Putamen (tissue), 1 donor: Measurements from ENCODE around the gene IFNL2.
"Not testable (repeated sequence)": the region's sequence is repeated elsewhere in the genome, so short reads cannot be mapped to it uniquely, and the experiment has no call there.

ENCODE experiments used
- DNase-seq: peaks from one replicate; pipeline ENCODE4 v3.0.0-alpha.2; 2016; ENCODE audit warnings: low spot score

The IFNL2 gene

DNA sequence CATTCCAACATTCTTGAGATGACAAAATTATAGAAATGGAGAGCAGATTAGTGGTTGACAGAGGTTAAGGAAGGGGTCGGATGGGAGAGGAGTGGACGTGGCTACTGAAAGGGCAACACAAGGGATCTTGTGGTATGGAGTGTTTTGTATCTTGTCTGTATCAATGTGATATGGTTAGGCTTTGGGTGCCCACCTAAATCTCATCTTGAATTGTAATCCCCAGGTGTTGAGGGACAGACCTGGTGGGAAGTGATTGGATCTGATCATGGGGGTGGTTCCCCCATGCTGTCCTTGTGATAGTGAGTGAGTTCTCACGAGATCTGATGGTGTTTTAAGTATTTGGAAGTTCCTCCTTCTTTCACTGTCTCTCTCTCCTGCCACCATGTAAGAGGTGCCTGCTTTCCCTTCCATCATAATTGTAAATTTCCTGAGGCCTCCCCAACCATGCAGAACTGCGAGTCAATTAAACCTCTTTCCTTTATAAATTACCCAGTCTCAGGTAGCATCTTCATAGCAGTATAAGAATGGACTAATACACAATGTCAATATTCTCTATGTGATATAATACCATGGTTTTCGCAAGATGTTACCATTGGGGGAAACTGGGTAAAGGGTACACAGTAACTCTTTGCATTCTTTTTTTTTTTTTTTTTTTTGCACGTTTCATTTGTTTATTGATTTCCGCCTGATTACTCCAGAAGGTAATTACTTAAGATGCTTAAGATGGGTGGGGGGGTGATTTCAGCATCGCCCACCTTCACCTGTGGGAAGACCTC lies 14.6 kb upstream of the IFNL2 start:
- no peak for DNase-seq

GRCh38 chr19:39254531-39255345 lies 13.5 kb upstream of the IFNL2 start:
- no peak for DNase-seq

DNA sequence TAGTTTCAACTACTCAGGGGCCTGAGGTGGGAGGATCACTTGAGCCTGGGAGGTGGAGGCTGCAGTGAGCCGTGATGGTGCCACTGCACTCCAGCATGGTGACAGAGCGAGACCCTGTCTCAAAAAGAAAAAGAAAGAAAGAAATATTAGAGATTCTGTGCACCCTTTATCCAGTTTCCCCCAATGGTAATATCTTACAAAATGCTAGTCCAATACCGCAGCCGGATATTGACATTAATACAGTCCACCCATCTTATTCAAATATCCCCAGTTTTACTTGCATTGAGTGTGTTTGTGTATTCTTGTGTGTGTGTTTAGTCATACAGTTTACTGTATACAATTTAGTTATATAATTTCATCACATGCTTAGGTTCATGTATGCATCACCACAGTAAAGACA lies 11.0 kb upstream of the IFNL2 start:
- DNase-seq = no peak

GRCh38 chr19:39261704-39262103 lies 6.5 kb upstream of the IFNL2 start:
- DNase-seq = no peak

DNA sequence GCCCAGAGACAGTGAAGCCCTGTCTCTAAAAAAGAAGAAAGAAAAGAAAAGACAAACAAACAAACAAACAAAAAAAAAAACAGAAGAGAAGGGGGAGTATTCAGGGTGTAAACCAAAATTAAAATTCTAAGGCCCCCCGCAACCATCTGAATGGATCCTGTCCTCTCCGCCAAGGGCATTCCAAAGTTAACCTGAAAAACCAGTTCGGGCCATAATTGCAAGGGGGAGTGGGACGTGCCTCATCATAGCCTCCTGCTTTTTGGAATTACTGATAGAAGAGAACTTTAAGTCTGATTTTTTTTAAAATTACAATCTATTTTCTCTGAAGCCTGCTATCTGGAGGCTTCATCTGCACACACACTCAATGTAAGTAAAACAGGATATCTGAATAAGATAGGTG lies 5.7 kb upstream of the IFNL2 start:
- no peak for DNase-seq

DNA sequence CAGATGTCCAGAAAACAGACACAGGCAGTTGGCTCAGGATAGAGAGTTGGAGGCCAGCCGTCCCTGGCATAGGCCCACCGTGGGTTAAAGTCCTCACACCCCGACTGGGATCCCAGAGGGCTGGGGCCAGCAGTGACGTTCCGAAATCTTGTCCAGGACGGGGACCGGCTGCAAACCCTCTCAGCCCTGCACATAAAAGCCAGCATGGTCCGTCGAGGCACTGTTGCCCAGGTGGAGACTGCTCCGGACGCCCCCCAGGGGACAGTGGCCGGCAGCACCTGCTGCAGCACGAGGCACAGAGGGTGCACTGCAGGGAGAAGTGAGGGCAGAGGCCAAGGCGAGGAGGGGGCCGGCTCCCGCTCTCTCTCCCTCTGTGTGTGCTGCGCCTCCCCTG lies 4.3 kb upstream of the IFNL2 start:
- no peak for DNase-seq

GRCh38 chr19:39264306-39265290 lies 3.6 kb upstream of the IFNL2 start:
- DNase-seq = no peak

GRCh38 chr19:39265321-39265916 lies 2.8 kb upstream of the IFNL2 start:
- DNase-seq = no peak

GRCh38 chr19:39268531-39269223 lies 481 bp downstream of the IFNL2 start:
- not testable (repeated sequence) for DNase-seq

DNA sequence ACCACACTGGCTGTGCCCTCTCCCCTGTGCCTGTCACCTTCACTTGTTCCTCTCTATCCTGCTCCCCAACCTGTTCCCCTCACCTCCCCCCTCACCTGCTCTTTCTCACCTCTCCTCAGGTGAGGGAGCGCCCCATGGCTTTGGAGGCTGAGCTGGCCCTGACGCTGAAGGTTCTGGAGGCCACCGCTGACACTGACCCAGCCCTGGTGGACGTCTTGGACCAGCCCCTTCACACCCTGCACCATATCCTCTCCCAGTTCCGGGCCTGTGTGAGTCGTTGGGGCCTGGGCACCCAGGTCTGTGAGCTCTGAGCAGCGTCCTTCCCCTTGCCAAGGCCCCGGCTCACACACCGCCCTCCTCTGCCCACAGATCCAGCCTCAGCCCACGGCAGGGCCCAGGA lies 1.2 kb downstream of the IFNL2 start:
- not testable (repeated sequence) for DNase-seq

DNA sequence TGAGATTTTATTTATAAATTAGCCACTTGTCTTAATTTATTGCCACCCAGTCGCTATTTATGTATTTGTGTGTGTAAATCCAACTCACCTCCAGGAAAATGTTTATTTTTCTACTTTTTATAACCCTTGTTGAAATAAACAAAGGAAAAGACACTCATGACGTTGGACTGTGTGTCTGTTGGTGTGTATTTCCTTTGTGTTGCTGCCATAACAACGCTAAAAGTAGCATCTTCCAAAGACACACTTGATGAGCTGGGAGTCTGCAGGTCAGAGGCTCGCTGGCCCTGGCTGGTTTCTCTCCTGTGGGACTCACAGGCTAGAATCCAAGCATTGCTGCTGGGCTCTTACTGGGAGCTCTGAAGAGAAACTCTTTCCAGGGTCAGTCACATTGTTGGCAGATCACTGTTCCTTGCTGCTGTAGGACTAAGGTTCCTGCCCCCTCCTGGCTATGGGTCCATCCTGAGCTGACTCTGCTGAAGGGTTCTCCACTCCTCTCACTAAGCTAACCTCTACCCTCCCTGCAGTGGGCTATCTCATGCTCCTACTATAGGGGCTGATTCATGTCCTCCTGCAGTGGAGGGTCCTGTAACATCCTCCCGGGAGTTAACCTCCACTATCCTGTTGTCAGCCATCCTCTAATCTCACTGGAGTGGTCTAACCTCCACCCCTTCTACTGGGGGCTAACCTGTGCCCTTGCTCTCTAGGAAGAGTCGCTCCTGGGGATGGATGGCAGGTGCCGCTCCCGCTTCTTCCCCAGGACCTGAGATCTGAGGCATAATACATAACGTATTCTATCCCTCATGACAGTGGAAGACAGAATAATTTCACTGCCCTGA lies 2.1 kb downstream of the IFNL2 start:
- no peak for DNase-seq

DNA sequence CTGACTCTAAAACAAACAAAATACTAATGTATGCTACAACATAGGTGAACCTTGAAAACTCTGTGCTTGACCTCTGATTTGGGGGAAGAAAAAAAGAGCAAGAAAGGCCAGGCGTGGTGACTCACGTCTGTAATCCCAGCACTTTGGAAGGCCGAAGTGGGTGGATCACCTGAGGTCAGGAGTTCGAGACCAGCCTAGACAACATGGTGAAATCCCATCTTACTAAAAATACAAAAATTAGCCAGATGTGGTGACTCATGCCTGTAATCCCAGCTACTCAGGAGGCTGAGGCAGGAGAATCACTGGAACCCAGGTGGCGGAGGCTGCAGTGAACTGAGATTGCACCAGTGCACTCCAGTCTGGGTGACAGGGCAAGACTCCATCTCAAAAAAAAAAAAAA lies 5.7 kb downstream of the IFNL2 start:
- DNase-seq = not testable (repeated sequence)

- no peak for DNase-seq
Measured at GRCh38 chr19:39275578-39275977, 7.4 kb downstream of the IFNL2 start.

DNA sequence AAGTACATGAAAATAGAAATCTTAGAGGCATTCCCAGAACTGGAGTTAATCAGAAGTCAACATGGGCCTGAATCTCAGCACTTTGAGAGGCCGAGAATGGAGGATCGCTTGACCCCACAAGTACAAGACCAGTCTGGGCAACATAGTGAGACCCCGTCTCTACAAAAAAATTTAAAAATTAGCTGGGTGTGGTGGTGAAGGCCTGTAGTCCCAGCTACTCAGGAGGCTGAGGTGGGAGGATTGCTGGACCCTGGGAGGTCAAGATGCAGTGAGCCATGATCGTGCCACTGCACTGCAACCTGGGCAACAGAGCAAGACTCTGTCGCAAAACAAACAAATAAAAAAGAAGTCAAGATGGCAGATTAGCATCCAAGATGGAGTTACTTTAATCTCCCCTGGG lies 8.5 kb downstream of the IFNL2 start:
- no peak for DNase-seq

GRCh38 chr19:39277598-39277997 lies 9.4 kb downstream of the IFNL2 start:
- no peak for DNase-seq

- no peak for DNase-seq
Measured at GRCh38 chr19:39282021-39282420, 13.8 kb downstream of the IFNL2 start.

GRCh38 chr19:39284032-39284431 lies 15.8 kb downstream of the IFNL2 start:
- DNase-seq = no peak

GRCh38 chr19:39293394-39293793 lies 25.2 kb downstream of the IFNL2 start:
- DNase-seq = no peak

DNA sequence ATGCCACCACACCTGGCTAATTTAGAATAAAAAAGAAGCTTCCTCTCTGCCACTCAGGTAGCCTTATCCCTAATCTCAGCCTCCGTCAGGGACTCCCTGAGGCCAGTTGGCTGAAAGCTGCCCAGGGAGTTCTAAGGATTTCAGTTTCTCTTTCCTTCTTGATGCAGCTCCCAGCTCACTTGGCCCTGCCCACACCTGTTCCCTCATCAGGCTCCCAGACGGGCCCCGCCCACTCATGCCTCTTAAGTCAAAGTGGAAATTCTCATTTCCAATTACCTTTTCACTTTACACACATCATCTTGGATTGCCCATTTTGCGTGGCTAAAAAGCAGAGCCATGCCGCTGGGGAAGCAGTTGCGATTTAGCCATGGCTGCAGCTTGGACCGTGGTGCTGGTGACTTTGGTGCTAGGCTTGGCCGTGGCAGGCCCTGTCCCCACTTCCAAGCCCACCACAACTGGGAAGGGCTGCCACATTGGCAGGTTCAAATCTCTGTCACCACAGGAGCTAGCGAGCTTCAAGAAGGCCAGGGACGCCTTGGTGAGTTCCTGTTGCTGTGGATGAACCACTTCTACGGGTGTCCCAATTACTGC lies 28.0 kb downstream of the IFNL2 start, which contains the start of gene IFNL1:
IFNL1 (plus strand) TSS at position 353 of the 591 bp plus-strand sequence; CDS start at position 368, 15 bp downstream.
- no peak for DNase-seq

DNA sequence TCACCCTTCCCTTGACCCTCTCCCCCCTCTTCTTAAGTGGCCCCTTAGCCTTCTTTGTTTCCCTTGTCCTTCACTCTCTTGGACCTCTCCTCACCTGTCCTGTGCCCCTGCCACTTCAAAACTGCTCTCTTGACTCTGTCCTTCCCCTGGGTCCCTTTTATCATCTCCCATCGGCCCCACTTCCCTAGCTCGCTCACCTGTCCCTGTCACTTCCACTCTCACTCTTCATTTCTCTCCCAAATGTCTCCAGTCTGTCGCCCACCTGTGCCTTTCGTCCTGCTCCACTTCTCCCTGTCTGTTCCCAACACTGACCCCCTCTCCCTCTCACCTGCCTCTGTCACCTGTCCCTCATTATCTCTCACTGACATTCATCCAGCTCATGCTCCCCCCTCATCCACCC lies 28.7 kb downstream of the IFNL2 start:
- no peak for DNase-seq
